GM12878 (cell line): Measurements from ENCODE around the gene THAP3. TPM values are rescaled to one million over a fixed set of nuclear protein-coding genes. Genes with fewer than 3 reads are reported as not detected.

Experiments used
- ATAC-seq: fragments of 200-7000 bp; cut with Tn5 transposase; 3 replicates; pipeline ENCODE4 v1.9.1; 2020; ENCODE audit warnings: mild to moderate bottlenecking, moderate library complexity
- BruUV-seq: library from RNA; stranded (reverse); fragments of 400-500 nt; replicated peaks from 2 replicates; lab custom pipeline; 2021; lab: Mats Ljungman, UMichigan
- CTCF ChIA-PET: fragments of 300-600 bp; sonication (Branson Sonifier 250); formaldehyde crosslinking; extraction: SDS; loops from one replicate; lab custom pipeline; 2021; ENCODE audit warnings: inconsistent platforms; lab: Yijun Ruan, JAX
- POLR2A ChIA-PET: fragments of 350-600 bp; formaldehyde crosslinking; extraction: SDS; loops from one replicate; lab custom pipeline; 2021; ENCODE audit warnings: inconsistent platforms; lab: Charles Lee
- RAD21 ChIA-PET: fragments of 300-600 bp; sonication (Branson Sonifier 250); formaldehyde crosslinking; loops from one replicate; lab custom pipeline; 2023; ENCODE audit warnings: antibody characterized with exemption; ENCODE audit not compliant: unreplicated experiment; lab: Charles Lee
- SMC1A ChIA-PET: fragments of 300-600 bp; sonication (Branson Sonifier 250); formaldehyde crosslinking; loops from one replicate; lab custom pipeline; 2023; ENCODE audit not compliant: unreplicated experiment, uncharacterized antibody; lab: Charles Lee
- DNase-seq: peaks from one replicate; pipeline ENCODE4 v3.0.0-alpha.2; 2011; ENCODE audit warnings: low read depth, low spot score
- FAIRE-seq: peaks from 3 replicates; lab custom pipeline; 2011; peaks lifted over from hg19 to GRCh38; lab: Jason Lieb, UNC
- H2AFZ ChIP-seq: 2 replicates; pipeline ENCODE4 v1.6.0; 2011; ENCODE audit warnings: low read depth, low read length, control low read depth; ENCODE audit not compliant: control insufficient read depth
- H3K27ac ChIP-seq: 2 replicates; pipeline ENCODE4 v1.5.1; 2011; ENCODE audit warnings: control low read depth; ENCODE audit not compliant: control insufficient read depth, insufficient read depth
- H3K27me3 ChIP-seq, 2 experiments: replicated peaks in 1 of 2; 2 replicates each; pipeline versions ENCODE4 v1.6.0 to v1.6.1; 2011; ENCODE audit warnings: low read length in 1 of 2; ENCODE audit not compliant: control insufficient read depth in 2 of 2, insufficient read depth in 2 of 2
- H3K36me3 ChIP-seq, 2 experiments: 2 replicates each; pipeline ENCODE4 v1.5.1; 2011; ENCODE audit warnings: low read length in 1 of 2; ENCODE audit not compliant: control insufficient read depth in 2 of 2, insufficient read depth in 2 of 2
- H3K4me1 ChIP-seq: 2 replicates; pipeline ENCODE4 v1.6.1; 2011; ENCODE audit warnings: mild to moderate bottlenecking, low read length, moderate library complexity, mixed read lengths; ENCODE audit not compliant: control insufficient read depth, insufficient read depth
- H3K4me2 ChIP-seq: 2 replicates; pipeline ENCODE4 v1.6.0; 2011; ENCODE audit warnings: control low read depth; ENCODE audit not compliant: control insufficient read depth, insufficient read depth
- H3K4me3 ChIP-seq: fragments of 200-600 bp; sonication (generic); 2 replicates; pipeline ENCODE4 v1.5.1; 2016
- H3K79me2 ChIP-seq: 2 replicates; pipeline ENCODE4 v1.6.0; 2011; ENCODE audit warnings: low read length; ENCODE audit not compliant: control insufficient read depth, insufficient read depth
- H3K9ac ChIP-seq: 2 replicates; pipeline ENCODE4 v1.8.0; 2011; ENCODE audit warnings: low read length, control low read depth, mixed read lengths; ENCODE audit not compliant: control insufficient read depth, insufficient read depth
- H3K9me3 ChIP-seq: replicated peaks from 3 replicates; pipeline ENCODE4 v1.5.1; 2011; ENCODE audit warnings: mild to moderate bottlenecking, low read length; ENCODE audit not compliant: control insufficient read depth, insufficient read depth
- H4K20me1 ChIP-seq: 2 replicates; pipeline ENCODE4 v1.6.0; 2011; ENCODE audit not compliant: control insufficient read depth, insufficient read depth
- BACH1 ChIP-seq: fragments of 450-650 bp; IDR thresholded peaks from 2 replicates; pipeline ENCODE4 v1.6.1; 2017; ENCODE audit warnings: mild to moderate bottlenecking, borderline replicate concordance
- CBFB ChIP-seq: IDR thresholded peaks from 2 replicates; pipeline ENCODE4 v1.6.1; 2016; ENCODE audit warnings: antibody characterized with exemption, low read depth
- CEBPB ChIP-seq, 2 experiments: fragments of 150-350 bp in 1 of 2; IDR thresholded peaks; 2 replicates each; pipeline ENCODE4 v1.6.1; 2012 to 2014; ENCODE audit warnings: low read depth in 2 of 2, low read length in 2 of 2, borderline replicate concordance in 1 of 2, inconsistent platforms in 1 of 2
- E2F4 ChIP-seq: IDR thresholded peaks from 2 replicates; pipeline ENCODE4 v1.6.1; 2012; ENCODE audit warnings: low read depth, low read length, improper control_type of control experiment
- EED ChIP-seq: sonication (generic); IDR thresholded peaks from 2 replicates; pipeline ENCODE4 v1.6.1; 2016; ENCODE audit warnings: antibody characterized with exemption, low read depth
- GATAD2B ChIP-seq: fragments of 450-650 bp; conservative IDR thresholded peaks from 2 replicates; pipeline ENCODE4 v1.6.1; 2017; ENCODE audit warnings: low read depth, mild to moderate bottlenecking, moderate library complexity
- MYC ChIP-seq: IDR thresholded peaks from 2 replicates; pipeline ENCODE4 v1.6.1; 2011; ENCODE audit warnings: mild to moderate bottlenecking, low read length, moderate library complexity, inconsistent platforms; ENCODE audit not compliant: insufficient read depth, insufficient replicate concordance, insufficient read length, severe bottlenecking
- PAX5 ChIP-seq: IDR thresholded peaks from 2 replicates; pipeline ENCODE4 v1.6.1; 2011; ENCODE audit warnings: low read depth, low read length, borderline replicate concordance
- PBX3 ChIP-seq: IDR thresholded peaks from 2 replicates; pipeline ENCODE4 v1.6.1; 2011; ENCODE audit warnings: mild to moderate bottlenecking, low read depth, low read length, moderate library complexity; ENCODE audit not compliant: insufficient replicate concordance
- POLR2A ChIP-seq: IDR thresholded peaks from 2 replicates; pipeline ENCODE4 v1.6.1; 2011; ENCODE audit warnings: low read depth, mild to moderate bottlenecking, low read length
- RAD21 ChIP-seq: IDR thresholded peaks from 2 replicates; pipeline ENCODE4 v1.6.1; 2011; ENCODE audit warnings: mild to moderate bottlenecking, low read depth, low read length, moderate library complexity; ENCODE audit not compliant: insufficient read depth
- SMC3 ChIP-seq: IDR thresholded peaks from 2 replicates; pipeline ENCODE4 v1.6.1; 2011; ENCODE audit warnings: low read length, improper control_type of control experiment, borderline replicate concordance
- ZBTB11 ChIP-seq: fragments of 450-650 bp; formaldehyde crosslinking; IDR thresholded peaks from 2 replicates; pipeline ENCODE4 v1.5.0; 2022; ENCODE audit warnings: mild to moderate bottlenecking, missing genetic modification characterization
- ZBTB33 ChIP-seq: fragments of 450-650 bp; IDR thresholded peaks from 2 replicates; pipeline ENCODE4 v1.6.1; 2017; ENCODE audit warnings: mild to moderate bottlenecking
- WGBS: methylation state at CpG from one replicate; pipeline ENCODE4 v1.1.6; 2016; ENCODE audit warnings: low lambda C conversion rate; ENCODE audit not compliant: insufficient replicate concordance, insufficient coverage; ENCODE audit errors: missing lambda C conversion rate; 5-methylcytosine and 5-hydroxymethylcytosine counted together
- in situ Hi-C: fragments of 300-500 bp; cut with MboI; formaldehyde crosslinking; loops from 9 replicates; pipeline ENCODE4 v1.14.3; 2018; ENCODE audit warnings: mixed read lengths
- intact Hi-C: fragments of 100-400 bp; cut with micrococcal nuclease; formaldehyde crosslinking; loops from one replicate; pipeline ENCODE4 v1.14.2; 2022; ENCODE audit not compliant: unreplicated experiment
- polyA plus RNA-seq, 11 experiments: library from polyadenylated mRNA; depleted of rRNA in 4 of 11; unstranded in 6 of 11; stranded (reverse) in 5 of 11; fragments of >200 nt; fragmentation: Nextera tagmentation in 4 of 11; fragmentation: Illumina TruSeq in 1 of 11; extraction: Ambion mirVana in 4 of 11; extraction: Trizol in 1 of 11; gene quantifications; 1 replicate in 1 of 11; 2 replicates in 10 of 11; pipeline versions ENCODE4 v1.2.1 to v1.2.3, GENCODE V29; 2011 to 2016; ENCODE audit warnings: inconsistent platforms in 2 of 11, missing spikeins in 2 of 11, low read depth in 1 of 11
- total RNA-seq, 4 experiments: library from RNA; depleted of rRNA in 3 of 4; stranded (reverse); fragments of >200 nt in 3 of 4; fragmentation: Illumina TruSeq in 1 of 4; extraction: Trizol in 1 of 4; gene quantifications; 2 replicates each; pipeline versions ENCODE4 v1.2.1 to v1.2.3, GENCODE V29; 2013 to 2021

Gene THAP3
- total and polyA plus RNA-seq, 10 of the 15 experiments (the other 5 are each of a cell fraction or from before 2014, with no cell fraction given) = 1.5 to 19.5 (median 11.9) TPM

GRCh38 chr1:6646499-6647148 is 22.0 kb downstream of the THAP3 start:
- BruUV-seq = TSS peak; percentile 45
- in situ Hi-C loops = no loop called here
- TF ChIP-seq MYC (no peak), SMC3 (peak; percentile 47; the same call in 1 of the 2 replicates), E2F4 (no peak), EED (no peak), ZBTB33 (no peak), RAD21 (peak; percentile 75), POLR2A (no peak), PBX3 (no peak), CBFB (no peak), BACH1 (no peak), CEBPB (IDR thresholded peaks at IDR 0.05; ENCODE audit: borderline replicate concordance in 1 of 2, low read depth in 2 of 2, low read length in 2 of 2) (no peak), GATAD2B (no peak), ZBTB11 (no peak), PAX5 (no peak)

More at GRCh38 chr1:6646499-6647148, 22.0 kb downstream of the THAP3 start:
- ChIA-PET SMC1A (interaction anchor here (0.8 to 1.2 kb wide), 3 partner anchors 9 to 400 kb away, joined by 3 read pairs; no protein-coding TSS in a partner anchor), RAD21 (interaction anchor here (0.8 to 2.0 kb wide), 3 partner anchors 67 to 156 kb away, joined by 3 to 5 read pairs (median 4); partner anchors contain the start of genes PLEKHG5 and ZBTB48), POLR2A (interaction anchor here (0.6 kb wide), 1 partner anchor 109 kb away, joined by 12 read pairs; no protein-coding TSS in a partner anchor), CTCF (interaction anchor here (0.7 to 3.5 kb wide), 18 partner anchors 9 to 171 kb away, joined by 3 to 19 read pairs (median 4); partner anchors contain the start of genes NOL9, PLEKHG5, TAS1R1 and THAP3)
- H3K4me2 ChIP-seq = no peak overlapping the region
- H2AFZ ChIP-seq = no peak overlapping the region
- no peak overlapping the region for H3K9ac ChIP-seq
- intact Hi-C loops = loop anchor here (2.0 kb wide), 1 partner anchor 162 kb away; no protein-coding TSS in a partner anchor
- no peak overlapping the region for H3K27ac ChIP-seq
- no peaks in the 10 kb centered on the region for H3K27me3 ChIP-seq
- H4K20me1 ChIP-seq = no peaks in the 10 kb centered on the region; the same call in 1 of the 2 replicates
- ATAC-seq (peak; percentile 61), DNase-seq (no peak), FAIRE-seq (peak; percentile 69)
- peaks cover 14 to 19% of the 10 kb centered on the region in 2 experiments for H3K36me3 ChIP-seq
- no peaks in the 10 kb centered on the region for H3K9me3 ChIP-seq
- no peaks in the 10 kb centered on the region for H3K79me2 ChIP-seq
- H3K4me3 ChIP-seq = no peak overlapping the region
- WGBS = 72% methylated on average over 9 of the region's 10 CpGs
- H3K4me1 ChIP-seq = no peaks in the 10 kb centered on the region
